ENCODE results near the gene APBB1.

The APBB1 gene

DNA sequence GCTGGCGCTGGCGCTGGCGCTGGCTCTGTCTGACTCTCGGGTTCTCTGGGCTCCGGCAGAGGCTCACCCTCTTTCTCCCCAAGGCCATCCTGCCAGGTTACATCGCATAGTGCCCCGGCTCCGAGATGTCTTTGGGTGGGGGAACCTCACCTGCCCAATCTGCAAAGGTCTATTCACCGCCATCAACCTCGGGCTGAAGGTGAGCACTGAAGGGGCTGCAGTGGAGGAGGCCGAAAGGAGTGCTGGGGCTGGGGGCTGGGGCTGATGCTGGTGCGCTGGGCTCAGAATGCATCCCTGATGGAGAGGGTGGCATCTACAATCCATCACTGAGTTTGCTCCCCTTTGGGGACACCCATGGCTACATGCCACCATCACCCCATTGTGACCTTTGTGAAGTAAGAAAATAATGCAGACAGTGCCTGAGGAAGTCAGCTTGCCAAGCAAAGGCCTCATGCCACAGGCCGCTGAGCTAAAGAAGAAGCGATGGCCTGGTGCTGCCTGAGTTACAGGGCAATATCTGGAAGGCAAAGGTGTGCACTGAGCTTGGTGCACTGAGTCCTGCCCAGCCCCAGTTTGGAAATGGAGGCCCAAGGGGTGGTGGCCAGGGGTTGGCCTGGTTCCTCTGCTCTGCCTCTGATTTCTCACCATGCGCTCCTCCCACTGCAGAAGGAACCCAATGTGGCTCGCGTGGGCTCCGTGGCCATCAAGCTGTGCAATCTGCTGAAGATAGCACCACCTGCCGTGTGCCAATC, 28.0 kb downstream of the APBB1 start:
- no peak for DNase-seq

DNA sequence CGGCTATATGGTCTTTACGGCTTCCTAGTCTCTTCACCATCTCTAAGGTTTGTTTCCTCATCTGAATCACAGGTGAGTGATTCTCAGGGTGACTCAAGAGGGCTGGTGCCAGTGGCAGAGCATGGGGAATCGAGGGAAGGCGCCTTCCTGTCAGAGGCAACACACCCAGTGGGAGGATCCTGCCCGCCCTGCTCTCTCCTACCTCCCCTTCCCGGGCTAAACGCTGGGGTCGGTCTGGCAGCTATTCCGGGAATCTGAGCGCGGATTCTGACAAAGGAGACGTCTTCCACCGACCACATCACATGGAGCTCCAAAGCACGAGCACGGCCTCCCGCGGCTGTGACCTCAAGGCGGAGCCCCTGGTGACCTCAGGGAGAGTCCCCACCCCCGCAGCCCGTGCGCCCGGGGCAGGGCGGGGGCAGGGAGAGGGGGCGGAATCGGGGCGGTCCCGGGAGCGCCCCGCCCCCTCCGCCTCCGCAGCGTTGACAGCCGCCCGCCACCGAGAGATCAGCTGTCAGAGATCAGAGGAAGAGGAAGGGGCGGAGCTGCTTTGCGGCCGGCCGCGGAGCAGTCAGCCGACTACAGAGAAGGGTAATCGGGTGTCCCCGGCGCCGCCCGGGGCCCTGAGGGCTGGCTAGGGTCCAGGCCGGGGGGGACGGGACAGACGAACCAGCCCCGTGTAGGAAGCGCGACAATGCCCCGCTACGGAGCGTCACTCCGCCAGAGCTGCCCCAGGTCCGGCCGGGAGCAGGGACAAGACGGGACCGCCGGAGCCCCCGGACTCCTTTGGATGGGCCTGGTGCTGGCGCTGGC, 28.8 kb downstream of the APBB1 start, which contains the start of gene SMPD1:
TSS of gene SMPD1 (plus strand) at position 570 of the 813 bp plus-strand sequence. CDS start at position 695, 125 bp downstream.
- DNase-seq: peak; percentile 84

DNA sequence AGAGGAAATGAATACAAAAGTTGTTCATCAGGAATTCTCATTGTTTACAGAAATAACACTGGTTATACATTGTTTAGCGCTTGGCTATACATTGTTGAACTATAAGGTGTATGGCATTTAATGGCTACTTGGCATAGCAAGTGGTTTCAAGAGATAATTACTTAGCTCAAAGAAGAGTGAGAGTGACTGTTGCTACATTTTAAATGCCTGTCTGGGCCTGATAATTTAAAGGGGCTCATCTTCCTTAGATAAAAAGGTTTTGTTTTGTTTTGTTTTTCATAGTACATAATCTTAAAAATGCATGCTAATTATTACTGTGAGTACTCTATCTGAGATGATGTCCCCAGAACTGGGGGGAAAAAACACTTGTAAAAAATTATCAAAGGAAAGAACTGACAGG, 30.1 kb downstream of the APBB1 start:
- DNase-seq: no peak

DNA sequence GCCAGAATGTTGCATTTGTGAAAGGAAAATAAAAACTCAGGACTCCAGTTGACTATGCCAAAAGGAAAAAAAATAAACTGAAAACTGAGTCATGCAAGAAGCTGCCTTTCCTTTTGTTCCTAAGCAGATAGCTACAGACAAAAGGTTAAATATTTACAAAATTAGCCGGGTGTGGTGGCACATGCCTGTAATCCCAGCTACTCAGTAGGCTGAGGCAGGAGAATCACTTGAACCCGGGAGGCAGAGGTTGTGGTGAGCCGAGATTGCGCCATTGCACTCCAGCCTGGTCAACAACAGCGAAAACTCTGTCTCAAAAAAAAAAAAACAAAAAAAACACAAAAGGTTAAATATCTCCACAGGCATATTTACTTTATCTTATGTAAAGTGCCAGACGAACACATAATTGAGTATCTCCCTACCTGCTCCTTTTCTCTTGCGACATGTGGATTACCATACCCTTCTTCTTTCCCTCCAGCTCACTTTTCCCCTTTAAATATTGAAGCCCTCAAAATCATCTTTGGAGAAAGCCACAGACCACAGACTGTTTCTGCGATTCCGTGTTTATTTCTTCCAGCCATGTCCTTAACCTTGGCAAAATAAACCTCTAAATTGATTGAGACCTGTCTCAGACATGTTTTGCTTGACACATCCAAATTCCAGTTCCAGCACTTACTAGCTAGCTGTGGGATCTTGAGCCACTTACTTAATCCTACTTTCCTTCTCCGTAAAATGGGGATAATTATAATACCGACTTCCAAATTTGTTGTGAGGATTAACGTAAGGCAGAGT, 30.9 kb downstream of the APBB1 start:
- DNase-seq: no peak

DNA sequence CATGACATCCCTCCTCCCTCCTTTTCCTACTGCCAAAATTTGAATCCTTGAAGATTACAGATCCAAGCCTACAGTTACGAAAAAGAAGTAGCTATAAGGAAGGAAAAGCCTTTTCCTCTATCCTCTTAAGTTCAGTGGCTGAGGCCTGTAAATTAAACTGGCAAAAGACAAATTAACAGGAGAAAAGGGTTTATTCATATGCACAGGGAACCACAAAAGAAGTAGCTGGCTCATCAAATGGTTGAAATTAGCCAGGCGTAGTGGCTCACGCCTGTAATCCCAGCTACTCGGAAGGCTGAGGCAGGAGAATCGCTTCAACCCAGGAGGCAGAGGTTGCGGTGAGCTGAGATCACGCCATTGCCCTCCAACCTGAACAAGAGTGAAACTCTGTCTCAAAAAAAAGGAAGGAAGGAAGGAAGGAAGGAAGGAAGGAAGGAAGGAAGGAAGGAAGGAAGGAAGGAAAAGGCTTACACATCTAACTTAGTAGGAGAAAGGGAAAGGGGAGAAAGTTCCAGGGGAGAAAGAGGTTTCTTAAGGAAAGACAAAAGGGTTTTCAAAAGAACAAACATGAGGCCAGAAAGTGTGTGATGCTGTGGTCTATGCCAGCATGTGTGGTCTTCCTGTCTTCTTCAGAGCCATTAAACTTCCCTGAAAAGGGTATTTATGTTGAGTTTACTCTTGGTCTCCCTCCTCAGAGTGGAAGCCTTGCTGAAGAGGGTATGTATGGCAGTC, 33.7 kb downstream of the APBB1 start:
- DNase-seq: no peak

DNA sequence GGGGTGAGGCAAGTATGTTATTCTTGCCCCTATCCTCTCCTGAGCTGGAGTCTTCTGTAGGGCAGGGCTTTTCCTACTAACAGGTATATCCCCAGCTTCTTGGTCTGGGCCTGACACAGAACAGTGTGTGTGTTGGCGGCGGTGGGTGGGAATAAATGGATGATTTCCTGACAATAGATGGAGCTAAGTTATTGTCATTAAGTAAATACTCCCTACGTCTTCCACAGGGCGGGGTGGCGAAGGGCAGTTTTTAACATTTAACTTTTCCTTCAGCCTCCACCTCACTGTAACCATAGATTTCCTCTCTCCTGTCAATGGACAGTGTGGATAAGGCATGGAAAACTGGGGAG, 40.3 kb downstream of the APBB1 start:
- no peak for DNase-seq

DNA sequence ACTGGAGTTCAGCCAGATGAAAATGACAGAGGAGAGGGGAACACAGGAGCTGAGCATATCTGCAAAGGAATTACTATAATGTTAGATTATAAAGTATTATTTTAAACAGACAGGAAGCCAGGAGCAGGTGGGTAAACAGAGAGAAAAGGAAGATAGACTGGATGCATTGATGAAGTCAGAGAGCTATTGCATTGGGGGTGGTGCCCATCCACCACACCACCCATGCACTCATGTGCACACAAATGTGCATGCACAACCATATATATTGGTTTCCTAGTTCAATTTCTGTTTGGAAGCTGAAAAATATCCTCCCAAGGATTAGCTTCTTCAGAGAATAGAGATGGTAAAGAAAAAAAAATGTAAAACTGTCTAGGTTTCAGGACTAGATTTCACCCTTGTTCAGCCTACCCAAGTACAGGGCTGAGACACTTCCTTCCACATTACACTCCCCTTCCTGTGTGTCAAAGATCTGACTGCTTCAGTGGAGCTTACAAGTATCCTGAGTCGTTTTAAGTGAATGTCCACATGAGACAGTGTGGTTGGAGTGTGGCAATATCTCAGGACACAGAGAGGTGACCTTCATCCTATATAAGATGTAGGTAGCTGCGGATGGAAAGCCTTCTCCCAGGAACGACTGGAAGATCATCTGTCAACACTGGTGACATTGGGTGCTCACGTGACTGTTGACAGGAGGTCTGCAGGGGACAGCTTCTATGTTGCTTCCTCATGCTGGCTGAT, 40.8 kb downstream of the APBB1 start:
- DNase-seq: no peak

DNA sequence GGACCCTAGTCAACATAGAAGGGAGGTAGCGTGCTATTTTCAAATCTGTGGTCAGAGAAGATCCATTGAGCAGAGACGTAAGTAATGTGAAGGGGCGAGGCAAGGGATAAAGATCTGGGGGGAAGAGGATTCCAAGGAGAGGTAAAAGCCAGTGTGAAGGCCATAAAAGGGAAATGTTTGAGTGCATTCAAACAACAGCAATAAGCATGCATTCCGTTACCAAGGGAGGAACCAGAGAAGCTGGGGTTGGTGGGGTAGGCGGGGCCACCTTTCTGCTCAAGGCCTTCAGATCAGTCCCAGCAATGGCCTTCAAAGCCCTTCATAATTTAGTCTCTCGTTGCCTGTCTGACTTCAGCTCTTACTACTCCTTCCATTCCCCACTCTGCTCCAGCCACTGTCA, 47.1 kb downstream of the APBB1 start:
- DNase-seq: no peak

DNA sequence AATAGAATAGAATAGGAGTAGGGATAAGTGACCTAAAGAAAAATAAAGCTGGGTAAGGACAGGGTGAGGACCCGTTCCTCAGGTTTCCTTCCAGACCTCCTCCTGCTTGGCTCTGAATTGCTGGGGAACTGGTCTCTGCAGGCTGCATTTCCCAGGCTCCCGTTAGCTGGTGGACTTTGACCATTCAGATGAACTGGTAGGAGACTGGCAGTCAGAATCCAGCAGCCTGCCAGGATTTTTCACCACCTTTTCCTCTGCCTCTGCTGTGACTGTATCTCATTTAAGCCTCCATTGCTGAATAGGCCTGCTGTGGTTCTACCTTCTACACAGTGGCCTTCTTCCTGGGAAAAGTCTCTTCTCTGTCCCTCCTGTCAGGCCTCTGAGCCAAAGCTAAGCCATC, 53.2 kb downstream of the APBB1 start:
- DNase-seq: no peak

DNA sequence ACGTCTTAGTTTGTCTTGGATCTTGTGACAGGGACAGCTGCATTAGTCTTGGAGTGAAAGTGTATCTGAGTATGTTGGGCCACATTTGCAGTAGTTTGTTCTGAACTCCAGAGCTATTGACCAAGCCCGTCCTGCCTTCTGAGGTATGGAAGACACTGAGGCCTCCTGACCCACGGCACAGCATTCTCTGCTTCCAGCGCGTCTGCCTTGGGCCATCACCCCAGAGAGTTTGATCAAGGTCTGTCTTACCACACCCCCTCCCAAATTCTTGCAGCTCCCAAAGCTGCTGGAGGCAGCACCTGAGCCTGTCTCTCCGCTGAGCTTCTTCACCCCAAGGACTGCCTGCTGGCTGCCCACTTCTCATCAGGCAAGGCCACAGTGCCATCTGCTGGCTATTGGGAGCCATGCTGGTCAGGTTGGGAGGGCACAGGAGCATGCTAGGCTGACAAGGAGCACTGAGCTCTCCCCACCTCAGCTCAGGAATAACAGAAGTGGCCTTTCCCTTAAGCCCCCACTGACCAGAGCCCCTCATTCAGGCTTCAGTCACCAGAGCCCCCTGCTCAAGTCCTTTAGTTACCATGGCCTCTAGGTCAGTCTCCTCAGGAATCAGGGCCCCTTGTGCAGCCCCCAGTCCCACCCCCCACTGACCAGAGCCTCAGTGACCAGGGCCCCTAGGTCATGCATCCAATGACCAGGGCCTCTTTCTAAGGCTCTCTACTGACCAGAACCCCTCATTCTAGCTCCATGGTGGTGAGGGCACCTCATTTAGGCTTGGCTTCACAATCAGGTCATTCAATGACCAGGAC, 55.8 kb downstream of the APBB1 start:
- peak; percentile 34 for DNase-seq

DNA sequence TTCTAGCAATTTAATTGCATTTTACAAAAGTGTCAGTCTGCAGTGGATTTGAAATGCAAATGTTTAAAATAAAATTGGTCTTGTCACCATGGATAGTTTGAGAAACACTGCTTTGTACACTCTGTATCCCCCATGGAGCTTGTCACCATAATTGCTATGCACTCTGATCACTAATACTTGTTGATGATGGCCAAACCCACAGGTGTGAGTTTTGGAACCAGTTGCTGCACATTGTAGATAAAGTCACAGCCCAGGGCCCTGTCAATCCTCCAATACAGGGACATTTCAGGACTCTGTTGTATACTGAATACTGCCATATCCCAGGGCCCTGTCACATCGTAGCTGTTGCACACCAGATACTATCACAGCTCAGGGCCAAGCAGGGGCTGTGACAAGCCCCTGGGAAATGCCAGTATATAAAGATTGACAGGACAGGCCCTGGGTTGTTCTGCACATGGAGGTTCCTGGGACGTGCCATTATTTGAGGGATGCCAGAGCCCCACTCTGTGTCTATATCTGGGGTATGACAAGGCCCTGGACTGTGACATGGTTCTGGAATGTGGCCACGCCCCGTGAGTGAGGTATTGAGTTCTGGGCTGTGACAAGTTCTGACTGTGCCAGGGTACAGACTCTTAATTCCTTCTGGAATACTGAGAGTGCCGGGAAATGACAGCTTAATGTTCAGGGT, 56.6 kb downstream of the APBB1 start:
- no peak for DNase-seq

DNA sequence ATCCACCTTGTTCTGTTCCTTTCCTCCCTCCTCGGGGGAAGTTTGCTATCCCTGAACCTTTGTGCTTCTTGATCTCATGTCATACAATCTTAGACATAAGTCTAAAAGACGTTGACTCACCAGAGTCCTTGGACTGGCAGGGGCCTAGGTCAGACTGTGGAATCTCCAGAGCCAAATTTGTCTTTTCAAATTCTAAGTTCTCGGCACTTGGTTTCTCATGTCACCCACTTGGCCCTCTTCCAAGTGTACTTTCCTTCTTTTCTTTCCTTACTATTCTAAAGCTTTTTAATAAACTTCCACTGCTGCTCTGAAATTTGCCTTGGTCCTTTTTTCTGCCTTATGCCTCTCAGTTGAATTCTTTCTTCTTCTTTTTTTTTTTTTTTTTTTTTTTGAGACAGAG, 58.7 kb downstream of the APBB1 start:
- no peak for DNase-seq

DNA sequence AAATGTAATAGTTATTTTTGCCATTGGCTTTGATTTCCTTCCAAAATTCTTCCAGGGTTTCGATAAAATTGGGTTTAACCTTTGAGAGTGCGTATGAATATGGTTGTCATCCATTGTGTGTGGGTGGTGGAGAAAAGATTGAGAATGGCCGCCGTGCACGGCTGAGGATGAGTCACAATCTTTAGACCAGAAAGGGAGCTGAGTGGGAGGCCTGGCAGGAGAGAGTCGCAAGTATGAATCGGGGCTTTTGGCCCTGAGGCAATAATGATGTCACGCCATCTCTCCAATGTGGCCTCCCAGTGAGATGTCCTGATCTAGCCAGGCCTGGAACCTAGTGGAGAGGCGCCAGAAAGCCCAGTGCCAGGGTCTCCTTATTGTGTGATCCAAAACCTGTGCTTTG, 61.7 kb downstream of the APBB1 start:
- no peak for DNase-seq

DNA sequence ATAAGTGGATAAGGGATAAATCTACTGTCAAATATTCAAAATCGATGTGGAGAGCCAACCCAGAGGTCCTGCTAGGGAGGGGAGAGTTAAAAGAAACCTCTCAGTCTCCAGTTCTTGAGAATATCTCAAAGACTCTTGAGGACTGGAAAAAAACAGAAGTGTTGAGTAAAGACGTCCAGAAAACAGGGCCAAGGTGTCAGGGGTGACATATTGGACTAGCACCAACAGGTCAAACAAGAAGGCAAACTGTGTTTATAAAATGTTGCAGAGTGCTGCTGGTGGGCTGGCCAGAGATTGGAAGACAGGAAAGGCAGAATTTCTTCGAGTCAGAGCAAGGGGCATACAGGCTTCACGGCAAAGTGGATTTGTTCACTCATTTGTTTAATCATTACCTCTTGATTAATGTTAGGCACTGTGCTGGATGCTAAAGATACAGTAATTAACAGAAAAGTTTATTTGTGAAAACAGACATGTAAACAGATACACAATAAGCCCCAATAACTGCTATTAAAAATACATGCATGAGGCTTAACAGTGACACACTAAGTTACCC, 62.3 kb downstream of the APBB1 start:
- no peak for DNase-seq

DNA sequence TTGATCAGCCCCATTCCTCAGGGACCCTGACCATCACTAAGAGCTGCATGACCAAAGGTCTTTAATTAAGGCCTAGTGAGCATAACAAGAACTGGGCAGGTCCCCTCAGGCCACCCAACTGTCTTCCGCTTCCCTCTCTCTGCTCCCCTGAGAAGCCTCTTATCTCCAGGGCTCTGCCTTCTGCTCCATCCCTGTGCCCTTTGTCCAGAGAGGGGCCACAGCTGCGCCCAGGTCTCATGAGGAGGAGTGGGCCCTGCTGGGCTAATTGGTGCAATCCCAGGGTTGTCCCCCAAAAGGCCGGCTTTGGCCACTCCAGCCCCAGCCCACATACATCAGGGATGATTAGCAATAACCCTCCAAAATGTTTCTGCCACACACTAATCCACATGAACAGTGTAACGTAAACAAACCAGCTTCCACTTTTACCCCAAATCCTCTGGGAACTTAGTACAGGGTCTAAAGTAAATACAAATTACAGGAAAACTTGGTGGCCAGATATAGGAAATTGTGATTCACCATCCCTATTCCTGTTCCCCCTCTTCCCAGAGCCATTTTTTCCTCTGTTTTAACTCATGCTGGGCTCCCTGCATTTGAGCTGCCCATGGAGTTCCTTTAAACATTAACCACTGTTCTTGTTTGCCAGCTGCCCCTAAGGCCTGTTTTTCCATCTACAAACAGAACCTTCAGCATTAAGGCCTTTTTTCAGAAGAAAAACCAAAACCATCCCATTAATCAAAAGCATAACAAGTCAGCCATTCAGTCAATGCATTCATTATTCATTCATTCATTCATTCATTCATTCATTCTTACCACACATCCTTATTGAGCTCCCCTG, 64.0 kb downstream of the APBB1 start:
- no peak for DNase-seq

DNA sequence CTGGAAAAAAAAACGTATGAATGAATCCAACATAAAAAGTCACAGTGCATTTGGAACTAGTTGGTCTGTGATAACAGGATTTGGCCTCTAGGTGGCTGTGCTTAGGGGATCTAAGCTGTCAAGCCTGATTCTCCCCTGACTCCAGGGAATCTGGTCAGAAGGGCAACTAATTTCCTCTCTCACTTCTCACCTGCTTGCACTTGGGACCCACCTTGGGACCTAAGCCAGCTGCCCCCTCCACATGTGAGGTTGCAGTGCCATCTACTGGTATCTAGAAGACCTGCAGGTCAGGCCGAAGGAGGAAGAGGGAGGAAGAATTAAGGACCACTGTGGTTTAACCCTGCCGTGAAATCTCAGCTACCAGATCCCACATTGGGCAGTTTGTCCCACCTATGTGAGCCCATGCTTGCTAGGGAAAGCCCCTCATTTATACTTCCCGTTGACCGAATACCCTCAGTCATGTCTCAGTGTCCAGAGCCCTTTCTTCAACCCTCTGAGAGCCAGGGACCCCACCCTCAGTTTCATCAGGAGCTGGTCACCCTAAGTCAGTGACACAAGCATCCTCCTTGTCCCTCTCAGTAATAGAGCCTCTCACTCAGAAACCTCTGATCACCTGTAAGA, 65.4 kb downstream of the APBB1 start:
- peak; percentile 82 for DNase-seq

DNA sequence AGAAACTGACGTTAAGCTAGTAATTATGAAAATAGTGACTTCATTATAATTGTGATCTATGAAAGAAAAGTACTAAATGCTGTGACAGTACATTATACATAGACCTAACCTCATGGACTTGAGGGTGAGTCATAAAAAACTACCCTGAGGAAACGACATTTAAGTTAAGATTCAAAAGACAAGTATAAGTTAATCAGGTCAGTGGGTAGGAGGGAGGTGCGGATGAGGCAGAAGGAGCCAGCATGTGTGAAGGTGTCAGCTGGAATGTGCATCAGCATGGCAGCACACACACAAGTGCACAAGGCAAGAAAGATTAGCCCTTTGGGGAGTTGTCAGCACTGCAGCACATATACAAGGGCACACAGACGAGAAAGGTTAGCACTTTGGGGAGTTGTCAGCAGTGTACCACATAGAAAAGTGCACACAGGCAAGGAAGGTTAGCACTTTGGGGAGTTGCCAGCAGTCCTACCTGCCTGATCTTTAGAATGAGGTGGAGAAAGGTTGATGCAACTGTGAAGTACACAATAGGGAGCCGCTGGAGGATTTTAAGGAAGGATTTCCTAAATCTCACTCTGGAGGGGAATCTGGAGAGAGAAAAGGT, 67.0 kb downstream of the APBB1 start:
- DNase-seq: no peak

DNA sequence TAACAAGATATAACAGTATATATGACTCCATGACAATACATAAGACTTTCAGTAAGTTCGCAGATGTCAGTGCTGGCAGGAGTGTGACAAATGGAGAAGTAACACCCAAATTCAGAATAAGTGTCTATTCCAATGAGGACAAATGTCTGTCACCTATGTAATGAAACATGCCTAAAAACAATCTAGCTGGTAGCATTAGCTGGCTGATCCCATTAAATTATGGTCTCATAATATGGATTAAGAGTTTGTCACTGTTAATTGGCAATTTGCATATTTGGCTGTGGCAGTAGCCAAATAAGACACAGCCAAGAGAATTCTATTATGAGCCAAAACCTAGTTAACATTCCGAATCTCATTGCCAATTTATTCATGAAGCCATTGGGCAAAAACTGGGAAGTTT, 68.4 kb downstream of the APBB1 start:
- DNase-seq: no peak
